Measurements from ENCODE around the gene SLC25A10.

The SLC25A10 gene

GRCh38 chr17:81683584-81684441 lies 28.3 kb upstream of the SLC25A10 start, which contains the start of the genes ARL16 and HGS (continued):
- TF ChIP-seq ZNF362 (tag by site-specific recombination; IDR thresholded peaks at IDR 0.05) = no peak
- no peak for TF ChIP-seq ZNF350 (tag by site-specific recombination; IDR thresholded peaks at IDR 0.05)
- TF ChIP-seq ZNF302 (tag by site-specific recombination; IDR thresholded peaks at IDR 0.05; ENCODE audit: low read depth) = no peak
- TF ChIP-seq ZNF311 (tag by site-specific recombination; IDR thresholded peaks at IDR 0.05; ENCODE audit: borderline replicate concordance) = no peak
- TF ChIP-seq CTCF (tag by site-specific recombination; IDR thresholded peaks at IDR 0.05) = no peak
- TF ChIP-seq ZBTB8A (tag by site-specific recombination; IDR thresholded peaks at IDR 0.05) = peak; percentile 90
- no peak for TF ChIP-seq ZNF704 (tag by site-specific recombination; IDR thresholded peaks at IDR 0.05)
- no peak for TF ChIP-seq ZNF777 (tag by site-specific recombination; IDR thresholded peaks at IDR 0.05; ENCODE audit: borderline replicate concordance)
- TF ChIP-seq SCRT1 (tag by site-specific recombination; IDR thresholded peaks at IDR 0.05; ENCODE audit: borderline replicate concordance) = no peak
- TF ChIP-seq ZNF626 (tag by site-specific recombination; IDR thresholded peaks at IDR 0.05) = no peak
- no peak for TF ChIP-seq ZNF19 (tag by site-specific recombination; IDR thresholded peaks at IDR 0.05; ENCODE audit: low read depth)
- peak; percentile 99 for TF ChIP-seq ZBTB26 (tag by site-specific recombination; optimal IDR thresholded peaks at IDR 0.05)
- peak; percentile 54; the same call in 1 of the 2 replicates for TF ChIP-seq ZNF677 (tag by site-specific recombination; IDR thresholded peaks at IDR 0.05)
- no peak for TF ChIP-seq ZNF114 (tag by site-specific recombination; IDR thresholded peaks at IDR 0.05)
- no peak for TF ChIP-seq ZNF624 (tag by site-specific recombination; IDR thresholded peaks at IDR 0.05)
- TF ChIP-seq ZNF23 (tag by site-specific recombination; IDR thresholded peaks at IDR 0.05; ENCODE audit: borderline replicate concordance) = no peak
- no peak for TF ChIP-seq ZNF571 (tag by site-specific recombination; IDR thresholded peaks at IDR 0.05)
- TF ChIP-seq MZF1 (tag by site-specific recombination; IDR thresholded peaks at IDR 0.05; ENCODE audit: borderline replicate concordance) = no peak
- TF ChIP-seq ZSCAN4 (tag by site-specific recombination; IDR thresholded peaks at IDR 0.05) = no peak
- 0 out of 2 replicates have a peak, but pooled peaks have one; percentile 58 for TF ChIP-seq ZNF76 (tag by site-specific recombination; IDR thresholded peaks at IDR 0.05; ENCODE audit: borderline replicate concordance, low read depth)
- TF ChIP-seq ZNF324 (tag by site-specific recombination; IDR thresholded peaks at IDR 0.05) = 0 out of 2 replicates have a peak, but pooled peaks have one; percentile 9
- no peak for TF ChIP-seq PRDM4 (tag by site-specific recombination; IDR thresholded peaks at IDR 0.05)
- no peak for TF ChIP-seq ZNF514 (tag by site-specific recombination; IDR thresholded peaks at IDR 0.05)
- peak; percentile 98 for TF ChIP-seq SP2 (tag by site-specific recombination; IDR thresholded peaks at IDR 0.05)
- 0 out of 2 replicates have a peak, but pooled peaks have one; percentile 16 for TF ChIP-seq ZNF692 (tag by site-specific recombination; IDR thresholded peaks at IDR 0.05)
- TF ChIP-seq AEBP2 (tag by site-specific recombination; IDR thresholded peaks at IDR 0.05; ENCODE audit: borderline replicate concordance) = no peak
